ENCODE measurements around the gene ATP6V0A1. TPM values are rescaled to one million over a fixed set of nuclear protein-coding genes. Genes with fewer than 3 reads are reported as not detected.

Gene ATP6V0A1
- total RNA-seq, 4 donors from 2014 or later: 102 to 194 (median 142) TPM

DNA sequence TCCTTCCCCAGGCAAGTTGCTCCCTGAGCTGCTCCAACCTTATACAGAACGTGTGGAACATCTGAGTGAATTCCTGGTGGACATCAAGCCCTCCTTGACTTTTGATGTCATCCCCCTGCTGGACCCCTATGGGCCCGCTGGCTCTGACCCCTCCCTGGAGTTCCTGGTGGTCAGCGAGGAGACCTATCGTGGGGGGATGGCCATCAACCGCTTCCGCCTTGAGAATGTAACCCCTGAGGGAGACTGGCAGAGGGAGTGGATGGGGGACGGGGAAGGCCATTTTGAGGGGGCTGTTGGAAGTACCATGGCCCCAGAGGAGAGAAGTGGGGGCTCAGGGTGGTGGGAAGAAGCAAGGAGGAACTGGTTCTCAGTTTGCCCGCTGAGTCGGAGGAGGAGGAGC is 105.3 kb downstream of the ATP6V0A1 start:
- peak overlapping the region; percentile 45 for H3K27ac ChIP-seq
- peaks cover 73% of the 10 kb centered on the region for H3K4me1 ChIP-seq
- no peak overlapping the region for H3K4me3 ChIP-seq
- no peaks in the 10 kb centered on the region for H3K27me3 ChIP-seq
- WGBS: 90% methylated on average over 9 of the region's 9 CpGs
- H3K36me3 ChIP-seq: peaks cover 27% of the 10 kb centered on the region
- DNase-seq (ENCODE audit: low spot score in 2 of 2): no peak
- no peaks in the 10 kb centered on the region for H3K9me3 ChIP-seq
- TF ChIP-seq EP300 (IDR thresholded peaks at IDR 0.05): no peak
- no peak for TF ChIP-seq POLR2AphosphoS5 (IDR thresholded peaks at IDR 0.05)
- TF ChIP-seq POLR2A (IDR thresholded peaks at IDR 0.05): no peak
- TF ChIP-seq CTCF (IDR thresholded peaks at IDR 0.05): no peak

- Histone ChIP-seq H3K36me3 (peaks cover 37% of the 10 kb centered on the region), H3K4me3 (no peak overlapping the region), H3K4me1 (peaks cover 70% of the 10 kb centered on the region), H3K27me3 (no peaks in the 10 kb centered on the region), H3K27ac (no peak overlapping the region), H3K9me3 (no peaks in the 10 kb centered on the region)
- TF ChIP-seq EP300 (IDR thresholded peaks at IDR 0.05) (no peak), POLR2A (IDR thresholded peaks at IDR 0.05) (no peak), CTCF (IDR thresholded peaks at IDR 0.05) (no peak), POLR2AphosphoS5 (IDR thresholded peaks at IDR 0.05) (no peak)
- no peak for DNase-seq (ENCODE audit: low spot score in 2 of 2)
- 90% methylated on average over 13 of the region's 15 CpGs for WGBS
These were observed 106.3 kb downstream of the ATP6V0A1 start for GRCh38 chr17:42564815-42565522.

GRCh38 chr17:42565523-42566214 is 107.0 kb downstream of the ATP6V0A1 start:
- Histone ChIP-seq H3K4me3 (no peak overlapping the region), H3K27ac (no peak overlapping the region), H3K9me3 (no peaks in the 10 kb centered on the region), H3K36me3 (peaks cover 44% of the 10 kb centered on the region), H3K27me3 (no peaks in the 10 kb centered on the region), H3K4me1 (peaks cover 65% of the 10 kb centered on the region)
- TF ChIP-seq POLR2AphosphoS5 (IDR thresholded peaks at IDR 0.05): no peak
- no peak for TF ChIP-seq POLR2A (IDR thresholded peaks at IDR 0.05)
- TF ChIP-seq EP300 (IDR thresholded peaks at IDR 0.05): no peak
- no peak for TF ChIP-seq CTCF (IDR thresholded peaks at IDR 0.05)
- no peak for DNase-seq (ENCODE audit: low spot score in 2 of 2)
- WGBS: 88% methylated on average over 10 of the region's 16 CpGs

GRCh38 chr17:42566215-42566882 is 107.7 kb downstream of the ATP6V0A1 start:
- H3K36me3 ChIP-seq: peaks cover 51% of the 10 kb centered on the region
- H3K4me1 ChIP-seq: peaks cover 62% of the 10 kb centered on the region
- H3K4me3 ChIP-seq: peak overlapping the region; percentile 85

GRCh38 chr17:42566883-42567573 is 108.3 kb downstream of the ATP6V0A1 start, which contains the start of gene MLX:
TSS of gene MLX (plus strand) at chr17:42567100. CDS start at chr17:42567125, 25 bp downstream.
- Histone ChIP-seq H3K27me3 (no peaks in the 10 kb centered on the region), H3K9me3 (no peaks in the 10 kb centered on the region), H3K27ac (peak within 1 kb of the TSS; percentile 89), H3K4me3 (peak within 1 kb of the TSS; percentile 85), H3K36me3 (peaks cover 57% of the 10 kb centered on the region), H3K4me1 (peaks cover 57% of the 10 kb centered on the region)
- 0% methylated on average over 15 of the region's 72 CpGs for WGBS
- peak; percentile 96 to 97 for DNase-seq (ENCODE audit: low spot score in 2 of 2)
- TF ChIP-seq EP300 (IDR thresholded peaks at IDR 0.05): no peak
- TF ChIP-seq POLR2AphosphoS5 (IDR thresholded peaks at IDR 0.05): peak in 2 of 3 donors; percentile 40 to 74

More at GRCh38 chr17:42566215-42566882, 107.7 kb downstream of the ATP6V0A1 start:
- H3K9me3 ChIP-seq: no peaks in the 10 kb centered on the region
- no peak for DNase-seq (ENCODE audit: low spot score in 2 of 2)
- TF ChIP-seq EP300 (IDR thresholded peaks at IDR 0.05) (no peak), POLR2AphosphoS5 (IDR thresholded peaks at IDR 0.05) (peak in 1 of 3 donors; percentile 12)
- WGBS: 25% methylated on average over 11 of the region's 28 CpGs
- H3K27ac ChIP-seq: peak overlapping the region; percentile 89
- no peaks in the 10 kb centered on the region for H3K27me3 ChIP-seq

All from suprapubic skin (tissue), 4 donors.